ENCODE measurements around the gene HSD17B14. TPM values are rescaled to one million over a fixed set of nuclear protein-coding genes. Genes with fewer than 3 reads are reported as not detected.

The HSD17B14 gene
- total and polyA plus RNA-seq, 9 of the 15 experiments (the other 6 are each of a cell fraction or from before 2014, with no cell fraction given): 0.16 TPM; not detected in 8

- TF ChIP-seq, protein P1, sequence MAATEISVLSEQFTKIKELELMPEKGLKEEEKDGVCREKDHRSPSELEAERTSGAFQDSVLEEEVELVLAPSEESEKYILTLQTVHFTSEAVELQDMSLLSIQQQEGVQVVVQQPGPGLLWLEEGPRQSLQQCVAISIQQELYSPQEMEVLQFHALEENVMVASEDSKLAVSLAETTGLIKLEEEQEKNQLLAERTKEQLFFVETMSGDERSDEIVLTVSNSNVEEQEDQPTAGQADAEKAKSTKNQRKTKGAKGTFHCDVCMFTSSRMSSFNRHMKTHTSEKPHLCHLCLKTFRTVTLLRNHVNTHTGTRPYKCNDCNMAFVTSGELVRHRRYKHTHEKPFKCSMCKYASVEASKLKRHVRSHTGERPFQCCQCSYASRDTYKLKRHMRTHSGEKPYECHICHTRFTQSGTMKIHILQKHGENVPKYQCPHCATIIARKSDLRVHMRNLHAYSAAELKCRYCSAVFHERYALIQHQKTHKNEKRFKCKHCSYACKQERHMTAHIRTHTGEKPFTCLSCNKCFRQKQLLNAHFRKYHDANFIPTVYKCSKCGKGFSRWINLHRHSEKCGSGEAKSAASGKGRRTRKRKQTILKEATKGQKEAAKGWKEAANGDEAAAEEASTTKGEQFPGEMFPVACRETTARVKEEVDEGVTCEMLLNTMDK (IDR thresholded peaks at IDR 0.05; ENCODE audit: borderline replicate concordance, insufficient read depth, low read depth, low read length, poor library complexity, severe bottlenecking): peak; percentile 43
- TF ChIP-seq ZNF134 (CRISPR knock-in tag; conservative IDR thresholded peaks at IDR 0.05) (no peak), ZNF274 (IDR thresholded peaks at IDR 0.05; ENCODE audit: borderline replicate concordance, low read depth, low read length) (no peak), VEZF1 (CRISPR knock-in tag; IDR thresholded peaks at IDR 0.05) (peak; percentile 49), THAP12 (CRISPR knock-in tag; IDR thresholded peaks at IDR 0.05) (no peak), ZNF316 (IDR thresholded peaks at IDR 0.05) (no peak), MTA2 (IDR thresholded peaks at IDR 0.05; ENCODE audit: low read depth) (no peak), ZNF444 (CRISPR knock-in tag; IDR thresholded peaks at IDR 0.05) (no peak), MEF2A (IDR thresholded peaks at IDR 0.05; ENCODE audit: control insufficient read depth, low read depth, low read length) (no peak)
- TF ChIP-seq, protein P2, sequence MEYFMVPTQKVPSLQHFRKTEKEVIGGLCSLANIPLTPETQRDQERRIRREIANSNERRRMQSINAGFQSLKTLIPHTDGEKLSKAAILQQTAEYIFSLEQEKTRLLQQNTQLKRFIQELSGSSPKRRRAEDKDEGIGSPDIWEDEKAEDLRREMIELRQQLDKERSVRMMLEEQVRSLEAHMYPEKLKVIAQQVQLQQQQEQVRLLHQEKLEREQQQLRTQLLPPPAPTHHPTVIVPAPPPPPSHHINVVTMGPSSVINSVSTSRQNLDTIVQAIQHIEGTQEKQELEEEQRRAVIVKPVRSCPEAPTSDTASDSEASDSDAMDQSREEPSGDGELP (CRISPR knock-in tag; IDR thresholded peaks at IDR 0.05; ENCODE audit: borderline replicate concordance): peak; percentile 73
- TF ChIP-seq, protein P3, sequence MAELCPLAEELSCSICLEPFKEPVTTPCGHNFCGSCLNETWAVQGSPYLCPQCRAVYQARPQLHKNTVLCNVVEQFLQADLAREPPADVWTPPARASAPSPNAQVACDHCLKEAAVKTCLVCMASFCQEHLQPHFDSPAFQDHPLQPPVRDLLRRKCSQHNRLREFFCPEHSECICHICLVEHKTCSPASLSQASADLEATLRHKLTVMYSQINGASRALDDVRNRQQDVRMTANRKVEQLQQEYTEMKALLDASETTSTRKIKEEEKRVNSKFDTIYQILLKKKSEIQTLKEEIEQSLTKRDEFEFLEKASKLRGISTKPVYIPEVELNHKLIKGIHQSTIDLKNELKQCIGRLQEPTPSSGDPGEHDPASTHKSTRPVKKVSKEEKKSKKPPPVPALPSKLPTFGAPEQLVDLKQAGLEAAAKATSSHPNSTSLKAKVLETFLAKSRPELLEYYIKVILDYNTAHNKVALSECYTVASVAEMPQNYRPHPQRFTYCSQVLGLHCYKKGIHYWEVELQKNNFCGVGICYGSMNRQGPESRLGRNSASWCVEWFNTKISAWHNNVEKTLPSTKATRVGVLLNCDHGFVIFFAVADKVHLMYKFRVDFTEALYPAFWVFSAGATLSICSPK (IDR thresholded peaks at IDR 0.05; ENCODE audit: borderline replicate concordance): no peak
Measured at GRCh38 chr19:48835734-48836088, 580 bp downstream of the HSD17B14 start (continued).

Measured in K562 (cell line).